Measurements from ENCODE around the gene CD274.

- TF ChIP-seq CTCF (IDR thresholded peaks at IDR 0.05; ENCODE audit: poor library complexity) (no peak), EZH2 (IDR thresholded peaks at IDR 0.05; ENCODE audit: borderline replicate concordance) (no peak)
These were observed 20.5 kb downstream of the CD274 start for GRCh38 chr9:5470816-5471215.
